SJCRH30 (cell line): ENCODE results near the gene FOXRED2. TPM values are rescaled to one million over a fixed set of nuclear protein-coding genes. Genes with fewer than 3 reads are reported as not detected.
A peak's percentile ranks its signal among the peaks of the same experiment; 100 is the strongest.

Experiments
- DNase-seq, 2 experiments: peaks; one replicate each; pipeline ENCODE4 v3.0.0-alpha.2; 2015 to 2020
- H3K27ac ChIP-seq: fragments of 250-450 bp; sonication (Bioruptor Pico); 2 replicates; pipeline ENCODE4 v1.5.1; 2020; ENCODE audit warnings: mild to moderate bottlenecking, moderate library complexity
- H3K27me3 ChIP-seq: fragments of 250-450 bp; sonication (Bioruptor Pico); 2 replicates; pipeline ENCODE4 v1.5.1; 2020; ENCODE audit warnings: mild to moderate bottlenecking, moderate library complexity
- H3K36me3 ChIP-seq: fragments of 250-450 bp; sonication (Bioruptor Pico); 2 replicates; pipeline ENCODE4 v1.5.1; 2020; ENCODE audit warnings: mild to moderate bottlenecking, moderate library complexity
- H3K4me1 ChIP-seq: fragments of 250-450 bp; sonication (Bioruptor Pico); 2 replicates; pipeline ENCODE4 v1.5.1; 2020; ENCODE audit warnings: mild to moderate bottlenecking, moderate library complexity
- H3K4me3 ChIP-seq: fragments of 250-450 bp; sonication (Bioruptor Pico); 2 replicates; pipeline ENCODE4 v1.5.1; 2020; ENCODE audit warnings: mild to moderate bottlenecking, moderate library complexity
- H3K9me3 ChIP-seq: fragments of 250-450 bp; sonication (Bioruptor Pico); replicated peaks from 2 replicates; pipeline ENCODE4 v1.5.1; 2020; ENCODE audit warnings: mild to moderate bottlenecking, moderate library complexity
- total RNA-seq: library from RNA; depleted of rRNA; stranded (reverse); fragments of >200 nt; shearing (Covaris generic); gene quantifications from 2 replicates; pipeline ENCODE4 v1.2.3, GENCODE V29; 2014; rRNA removed

The FOXRED2 gene
- 16.9 and 20.9 TPM in 2 replicates for total RNA-seq

DNA sequence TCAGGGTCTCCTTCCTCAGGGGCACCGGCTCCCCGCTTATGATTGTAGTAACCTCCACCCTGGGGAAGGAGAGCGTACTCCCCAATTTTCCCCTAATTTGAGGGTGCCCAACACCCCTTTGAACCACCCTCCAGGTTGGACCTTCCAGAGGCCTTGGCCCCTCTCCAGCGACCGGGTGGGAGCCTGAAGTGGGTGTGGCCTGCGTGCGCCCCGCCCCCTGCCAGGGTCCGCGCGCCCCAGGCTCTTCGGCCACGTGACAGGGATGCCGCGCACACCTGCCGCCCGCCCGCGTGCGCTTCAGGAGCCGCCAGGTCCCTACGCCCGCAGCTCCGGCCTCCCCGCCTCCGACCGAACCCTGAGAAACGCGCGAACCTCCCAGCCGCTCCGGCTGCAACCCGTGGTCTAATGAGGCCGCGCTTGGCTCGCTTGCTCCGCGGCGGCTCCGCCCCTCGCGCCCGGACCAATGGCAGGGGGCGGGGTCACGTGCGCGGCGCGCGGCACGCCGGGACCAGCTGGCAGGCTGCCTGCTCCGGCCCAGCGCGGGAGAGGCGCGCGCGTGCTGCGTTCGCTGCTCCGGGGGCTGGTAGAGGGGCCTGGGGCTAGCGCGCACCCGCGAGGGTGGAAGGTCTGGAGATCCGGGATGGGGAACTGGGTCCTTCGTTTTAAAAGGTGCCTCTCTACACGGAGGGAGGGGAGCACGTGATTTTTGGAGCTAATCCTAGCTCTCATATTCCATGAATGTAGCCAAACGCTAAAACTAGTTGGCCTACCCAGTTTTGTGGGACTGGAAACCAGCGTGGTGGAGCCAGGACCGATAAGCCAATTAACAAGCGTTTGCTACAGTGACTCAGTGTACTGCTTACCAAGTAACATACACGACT lies at the start of gene FOXRED2:
FOXRED2 (minus strand) TSS at position 404 of the 881 bp plus-strand sequence. CDS start 618 bp downstream, outside the sequence.
- Histone ChIP-seq H3K4me1 (no peaks in the 10 kb centered on the region), H3K9me3 (no peaks in the 10 kb centered on the region), H3K36me3 (peaks cover 19% of the 10 kb centered on the region), H3K4me3 (peak within 1 kb of the TSS; percentile 66), H3K27ac (peak within 1 kb of the TSS; percentile 58), H3K27me3 (no peaks in the 10 kb centered on the region)
- peak; percentile 86 to 89 for DNase-seq

GRCh38 chr22:36554098-36554497 lies 47.3 kb upstream of the FOXRED2 start:
- H3K27me3 ChIP-seq, result no peaks in the 10 kb centered on the region; the same call in 1 of the 2 replicates
- no peaks in the 10 kb centered on the region for H3K36me3 ChIP-seq
- no peaks in the 10 kb centered on the region; the same call in 1 of the 2 replicates for H3K4me1 ChIP-seq
- DNase-seq, result peak; percentile 36 to 58
- no peak overlapping the region for H3K4me3 ChIP-seq
- no peaks in the 10 kb centered on the region for H3K9me3 ChIP-seq
- H3K27ac ChIP-seq, result no peak overlapping the region

- Histone ChIP-seq H3K36me3 (no peaks in the 10 kb centered on the region), H3K27me3 (peaks cover 3% of the 10 kb centered on the region; the same call in 1 of the 2 replicates), H3K4me1 (no peaks in the 10 kb centered on the region; the same call in 1 of the 2 replicates), H3K9me3 (no peaks in the 10 kb centered on the region), H3K27ac (no peak overlapping the region), H3K4me3 (no peak overlapping the region)
- no peak for DNase-seq
These were observed 45.4 kb upstream of the FOXRED2 start for GRCh38 chr22:36552289-36552688.

- Histone ChIP-seq H3K27me3 (peaks cover 3% of the 10 kb centered on the region; the same call in 1 of the 2 replicates), H3K36me3 (no peaks in the 10 kb centered on the region), H3K4me3 (no peak overlapping the region), H3K4me1 (no peaks in the 10 kb centered on the region; the same call in 1 of the 2 replicates), H3K27ac (no peak overlapping the region), H3K9me3 (no peaks in the 10 kb centered on the region)
- no peak for DNase-seq
These were observed 44.1 kb upstream of the FOXRED2 start for GRCh38 chr22:36550701-36551495.

GRCh38 chr22:36549033-36549432 lies 42.2 kb upstream of the FOXRED2 start:
- Histone ChIP-seq H3K4me1 (no peaks in the 10 kb centered on the region), H3K27ac (no peak overlapping the region), H3K27me3 (peaks cover 5% of the 10 kb centered on the region; the same call in 1 of the 2 replicates), H3K36me3 (no peaks in the 10 kb centered on the region), H3K4me3 (no peak overlapping the region), H3K9me3 (no peaks in the 10 kb centered on the region)
- no peak for DNase-seq

DNA sequence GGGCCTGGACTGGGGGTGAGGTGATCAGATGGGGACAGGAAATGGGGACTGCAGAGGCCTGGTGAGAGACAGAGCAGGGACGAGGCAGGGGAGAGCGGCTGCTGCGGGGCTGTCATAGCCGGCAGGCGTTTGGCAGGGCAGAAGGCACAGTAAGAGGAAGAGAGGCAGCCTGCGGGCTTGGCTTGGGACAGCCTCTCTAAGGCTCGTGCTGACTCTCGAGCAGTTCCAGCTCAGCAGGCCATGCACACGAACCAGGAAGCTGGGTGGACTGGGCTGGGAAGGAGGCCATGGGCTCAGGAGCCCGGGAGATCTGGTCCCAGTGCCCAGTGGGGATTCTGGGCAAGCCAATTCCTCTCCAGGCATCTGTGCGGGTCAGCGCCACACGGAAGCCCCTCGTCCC lies 41.8 kb upstream of the FOXRED2 start:
- Histone ChIP-seq H3K4me1 (no peaks in the 10 kb centered on the region), H3K36me3 (no peaks in the 10 kb centered on the region), H3K27ac (no peak overlapping the region), H3K27me3 (peaks cover 5% of the 10 kb centered on the region; the same call in 1 of the 2 replicates), H3K9me3 (no peaks in the 10 kb centered on the region), H3K4me3 (no peak overlapping the region)
- peak in 1 of 2 experiments; percentile 32 for DNase-seq

GRCh38 chr22:36546932-36547331 lies 40.1 kb upstream of the FOXRED2 start:
- H3K27me3 ChIP-seq, result peaks cover 5% of the 10 kb centered on the region; the same call in 1 of the 2 replicates
- H3K9me3 ChIP-seq, result no peaks in the 10 kb centered on the region
- no peaks in the 10 kb centered on the region for H3K36me3 ChIP-seq
- DNase-seq, result no peak
- H3K27ac ChIP-seq, result no peak overlapping the region
- no peak overlapping the region for H3K4me3 ChIP-seq
- peaks cover 3% of the 10 kb centered on the region; the same call in 1 of the 2 replicates for H3K4me1 ChIP-seq

GRCh38 chr22:36546092-36546804 lies 39.4 kb upstream of the FOXRED2 start:
- Histone ChIP-seq H3K9me3 (no peaks in the 10 kb centered on the region), H3K36me3 (no peaks in the 10 kb centered on the region), H3K27ac (no peak overlapping the region), H3K4me3 (no peak overlapping the region), H3K27me3 (peaks cover 5% of the 10 kb centered on the region; the same call in 1 of the 2 replicates), H3K4me1 (peaks cover 10% of the 10 kb centered on the region)
- peak; percentile 59 to 66 for DNase-seq

DNA sequence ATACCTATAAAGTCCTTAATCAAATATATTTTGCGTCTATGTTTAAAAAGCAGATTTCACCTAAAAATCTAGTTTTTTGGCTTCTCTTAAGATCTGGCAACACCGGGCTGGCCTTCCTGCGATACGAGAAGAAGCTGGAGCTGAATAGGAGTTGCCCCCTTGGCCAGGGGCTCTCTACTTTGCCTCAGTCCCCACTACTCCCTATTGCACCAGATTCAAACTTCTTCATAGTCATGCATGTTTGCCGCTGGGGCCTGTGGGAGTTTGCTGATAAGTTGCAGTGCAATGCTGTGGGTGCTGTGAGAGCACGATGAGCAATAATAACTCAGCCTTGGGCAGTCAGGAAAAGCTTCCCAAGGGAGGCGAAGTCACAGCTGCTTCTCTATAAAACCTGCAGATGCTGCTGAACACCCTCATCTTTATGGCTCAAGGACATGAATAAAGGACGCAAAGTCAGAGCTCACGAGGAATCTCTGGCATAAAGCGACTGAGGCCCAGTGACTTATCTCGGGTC lies 37.3 kb upstream of the FOXRED2 start:
- H3K27me3 ChIP-seq, result peaks cover 5% of the 10 kb centered on the region; the same call in 1 of the 2 replicates
- H3K4me1 ChIP-seq, result peaks cover 17% of the 10 kb centered on the region
- no peak overlapping the region for H3K4me3 ChIP-seq
- no peak for DNase-seq
- no peaks in the 10 kb centered on the region for H3K36me3 ChIP-seq
- H3K9me3 ChIP-seq, result no peaks in the 10 kb centered on the region
- H3K27ac ChIP-seq, result no peak overlapping the region

- H3K27ac ChIP-seq, result no peak overlapping the region; the same call in 1 of the 2 replicates
These were observed 35.1 kb upstream of the FOXRED2 start for GRCh38 chr22:36541831-36542411.

DNA sequence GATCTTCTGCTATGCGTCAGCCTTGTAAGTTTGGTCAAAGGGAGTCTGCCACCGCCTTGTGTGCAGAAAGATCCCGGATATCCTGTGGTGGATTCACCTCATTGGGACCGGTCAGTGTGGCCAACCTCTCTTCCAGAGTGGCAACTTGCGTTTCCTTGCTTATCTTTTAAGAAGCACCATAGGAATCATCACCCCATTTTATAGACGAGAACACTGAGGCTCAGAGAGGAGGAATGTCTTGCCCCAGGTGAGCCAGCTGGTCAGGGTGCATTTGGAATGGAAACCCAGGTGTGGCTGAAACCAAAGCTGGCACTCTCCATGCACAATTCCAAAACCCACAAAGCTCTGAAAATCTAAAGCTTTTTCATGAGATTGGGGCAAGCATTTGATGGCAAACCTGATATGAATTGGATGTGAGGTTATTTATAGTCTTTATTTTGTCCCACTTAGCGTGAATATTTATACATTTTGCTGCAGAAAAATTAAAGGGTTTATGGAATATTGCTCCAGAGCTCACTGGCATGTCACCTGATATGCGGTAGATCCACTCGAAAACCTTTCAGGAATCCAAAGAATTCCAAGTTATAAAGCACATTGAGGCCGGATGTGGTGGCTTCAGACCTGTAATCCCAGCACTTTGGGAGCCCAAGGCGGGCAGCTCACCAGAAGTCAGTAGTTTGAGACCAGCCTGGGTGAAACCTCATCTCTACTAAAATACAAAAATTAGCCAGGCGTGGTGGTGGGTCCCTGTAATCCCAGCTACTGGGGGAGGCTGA lies 34.2 kb upstream of the FOXRED2 start:
- H3K4me3 ChIP-seq, result no peak overlapping the region
- H3K4me1 ChIP-seq, result peaks cover 23% of the 10 kb centered on the region
- no peaks in the 10 kb centered on the region for H3K36me3 ChIP-seq
- no peaks in the 10 kb centered on the region for H3K9me3 ChIP-seq
- DNase-seq, result peak; percentile 51 to 59
- no peak overlapping the region; the same call in 1 of the 2 replicates for H3K27ac ChIP-seq
- H3K27me3 ChIP-seq, result 0 out of 2 replicates have a peak, but pooled peaks cover 3% of the 10 kb centered on the region

More at GRCh38 chr22:36541831-36542411, 35.1 kb upstream of the FOXRED2 start:
- Histone ChIP-seq H3K36me3 (no peaks in the 10 kb centered on the region), H3K9me3 (no peaks in the 10 kb centered on the region), H3K4me1 (peaks cover 22% of the 10 kb centered on the region), H3K27me3 (0 out of 2 replicates have a peak, but pooled peaks cover 3% of the 10 kb centered on the region), H3K4me3 (no peak overlapping the region)
- peak in 1 of 2 experiments; percentile 37 for DNase-seq

GRCh38 chr22:36538529-36538928 lies 31.7 kb upstream of the FOXRED2 start:
- no peaks in the 10 kb centered on the region for H3K9me3 ChIP-seq
- H3K4me3 ChIP-seq, result no peak overlapping the region
- no peak for DNase-seq
- peaks cover 23% of the 10 kb centered on the region for H3K4me1 ChIP-seq
- no peak overlapping the region for H3K27ac ChIP-seq
- no peaks in the 10 kb centered on the region for H3K27me3 ChIP-seq
- no peaks in the 10 kb centered on the region for H3K36me3 ChIP-seq

- peak overlapping the region; percentile 31 for H3K4me3 ChIP-seq
- H3K27ac ChIP-seq, result peak overlapping the region; percentile 23; the same call in 1 of the 2 replicates
- no peaks in the 10 kb centered on the region for H3K27me3 ChIP-seq
- no peaks in the 10 kb centered on the region for H3K9me3 ChIP-seq
- H3K4me1 ChIP-seq, result peaks cover 17% of the 10 kb centered on the region
- no peaks in the 10 kb centered on the region for H3K36me3 ChIP-seq
- DNase-seq, result peak; percentile 79 to 83
These were observed 29.9 kb upstream of the FOXRED2 start for GRCh38 chr22:36536717-36537116.
